SH-SY5Y (cell line): ENCODE results near the gene HCN2.

Source experiments
- GATA2 ChIP-seq: IDR thresholded peaks from 2 replicates; pipeline ENCODE4 v1.6.1; 2011; ENCODE audit warnings: mild to moderate bottlenecking, low read depth, low read length
- GATA3 ChIP-seq: IDR thresholded peaks from 2 replicates; pipeline ENCODE4 v1.6.1; 2011; ENCODE audit warnings: low read depth, mild to moderate bottlenecking, low read length, moderate library complexity

DNA sequence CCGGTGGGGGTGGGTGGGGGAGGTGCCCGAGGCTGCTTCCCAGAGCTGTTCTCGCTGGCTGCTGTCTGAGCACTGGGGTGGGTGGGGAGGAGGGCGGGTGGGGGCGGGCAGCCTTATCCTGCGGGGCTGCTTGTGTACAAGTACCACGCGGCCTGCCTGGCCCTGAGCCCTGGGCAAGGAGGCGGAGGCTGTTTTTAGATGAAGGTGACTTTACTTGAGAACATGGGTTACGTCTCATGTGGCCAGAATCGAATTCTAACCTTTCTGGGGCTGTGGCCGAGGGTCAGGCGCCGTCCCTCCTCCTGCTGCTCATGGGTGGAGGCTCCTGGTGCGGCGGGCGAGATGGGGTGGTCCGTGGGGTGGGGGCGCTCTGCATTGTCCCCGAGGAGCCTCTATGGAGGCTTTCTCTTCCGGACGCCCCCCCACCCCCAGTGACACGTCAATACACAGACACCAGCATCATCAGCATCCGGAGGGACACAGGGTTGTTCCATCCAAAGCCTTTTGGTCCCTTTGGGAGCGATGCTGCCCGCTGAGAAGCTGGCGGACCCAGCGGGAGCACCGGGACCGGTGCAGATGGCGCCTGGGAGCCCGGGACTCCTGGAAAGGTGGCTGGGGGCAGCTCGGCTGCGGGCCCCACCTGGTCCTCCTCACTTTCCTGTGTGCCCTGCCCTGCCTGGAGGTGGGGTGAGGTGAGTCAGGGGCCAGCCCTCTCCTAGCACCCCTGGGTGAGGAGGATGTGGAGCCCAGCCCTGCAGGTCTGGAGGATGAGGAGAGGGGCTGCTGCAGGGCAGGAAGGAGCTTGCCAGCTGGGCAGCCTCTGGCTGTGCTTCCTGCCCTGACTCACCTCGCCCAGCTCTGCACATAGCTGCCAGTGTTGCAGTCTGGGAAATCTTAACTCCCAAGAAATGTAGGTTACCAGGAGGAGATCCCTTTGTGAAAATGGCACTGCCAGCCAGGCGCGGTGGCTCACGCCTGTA lies 13.9 kb upstream of the HCN2 start:
- TF ChIP-seq GATA2 (no peak), GATA3 (no peak)
